CD8-positive, alpha-beta memory T cell (primary cell): ENCODE data around the gene FOLR2. TPM values are rescaled to one million over a fixed set of nuclear protein-coding genes. Genes with fewer than 3 reads are reported as not detected.
"Not testable (repeated sequence)": the region's sequence is repeated elsewhere in the genome, so short reads cannot be mapped to it uniquely, and the experiment has no call there.

Experiments
- CTCF ChIA-PET: fragments of 350-600 bp; sonication (Branson Sonifier 250); formaldehyde crosslinking; loops from one replicate; lab custom pipeline; 2021; ENCODE audit warnings: antibody characterized with exemption; lab: Charles Lee
- POLR2A ChIA-PET: fragments of 350-600 bp; sonication (Branson Sonifier 250); formaldehyde crosslinking; loops from one replicate; lab custom pipeline; 2021; ENCODE audit warnings: antibody characterized with exemption; lab: Charles Lee
- DNase-seq, 5 donors: peaks; one replicate each; pipeline versions ENCODE4 v3.0.0 to v3.0.0-alpha.2; 2020 to 2022; ENCODE audit warnings: mixed read lengths in 1 of 5
- H3K27ac ChIP-seq: one replicate; pipeline ENCODE4 v1.7.0; 2013; ENCODE audit warnings: low read depth, mild to moderate bottlenecking, low read length, moderate library complexity
- H3K27me3 ChIP-seq: 2 replicates; pipeline ENCODE4 v1.7.0; 2013; ENCODE audit warnings: low read length, mild to moderate bottlenecking; ENCODE audit not compliant: insufficient read depth, poor library complexity, severe bottlenecking
- H3K36me3 ChIP-seq: 2 replicates; pipeline ENCODE4 v1.7.0; 2013; ENCODE audit warnings: mild to moderate bottlenecking, low read length, moderate library complexity; ENCODE audit not compliant: insufficient read depth
- H3K4me1 ChIP-seq: 2 replicates; pipeline ENCODE4 v1.7.0; 2013; ENCODE audit warnings: mild to moderate bottlenecking, low read length, moderate library complexity; ENCODE audit not compliant: insufficient read depth
- H3K4me3 ChIP-seq: 2 replicates; pipeline ENCODE4 v1.7.0; 2013; ENCODE audit warnings: mild to moderate bottlenecking, low read length
- H3K9me3 ChIP-seq: 2 replicates; pipeline ENCODE4 v1.7.0; 2013; ENCODE audit warnings: mild to moderate bottlenecking, low read length
- H3K27ac Mint-ChIP-seq, 8 donors: one replicate each; pipeline ENCODE4 v1.8.0; 2020 to 2021; ENCODE audit warnings: mixed read lengths in 8 of 8, mild to moderate bottlenecking in 6 of 8, inconsistent platforms in 3 of 8, moderate library complexity in 3 of 8
- H3K27me3 Mint-ChIP-seq, 2 donors: one replicate each; pipeline ENCODE4 v1.8.0; 2020 to 2021; ENCODE audit warnings: mixed read lengths in 2 of 2, mild to moderate bottlenecking in 1 of 2, moderate library complexity in 1 of 2
- H3K36me3 Mint-ChIP-seq, 3 donors: one replicate each; pipeline ENCODE4 v1.8.0; 2020 to 2021; ENCODE audit warnings: mixed read lengths in 3 of 3, inconsistent platforms in 1 of 3, mild to moderate bottlenecking in 1 of 3
- H3K4me1 Mint-ChIP-seq, 3 donors: one replicate each; pipeline ENCODE4 v1.8.0; 2020 to 2021; ENCODE audit warnings: mixed read lengths in 3 of 3, inconsistent platforms in 1 of 3, mild to moderate bottlenecking in 1 of 3
- H3K4me3 Mint-ChIP-seq, 7 donors: one replicate each; pipeline ENCODE4 v1.8.0; 2020 to 2021; ENCODE audit warnings: mixed read lengths in 7 of 7, mild to moderate bottlenecking in 6 of 7, moderate library complexity in 4 of 7, inconsistent platforms in 2 of 7
- H3K9me3 Mint-ChIP-seq, 5 donors: one replicate each; pipeline ENCODE4 v1.8.0; 2020 to 2022; ENCODE audit warnings: mixed read lengths in 5 of 5, mild to moderate bottlenecking in 3 of 5, moderate library complexity in 2 of 5, inconsistent platforms in 1 of 5
- polyA plus RNA-seq: library from polyadenylated mRNA; unstranded; fragments of 300-500 nt; fragmentation: Illumina TruSeq; gene quantifications from one replicate; pipeline ENCODE4 v1.2.3, GENCODE V29; 2021
- total RNA-seq, 2 experiments: library from RNA; stranded (reverse); gene quantifications; one replicate each; pipeline ENCODE4 v1.2.3, GENCODE V29; 2021

The FOLR2 gene
- total and polyA plus RNA-seq, 3 experiments from 2014 or later: 0.26 TPM; not detected in 2

DNA sequence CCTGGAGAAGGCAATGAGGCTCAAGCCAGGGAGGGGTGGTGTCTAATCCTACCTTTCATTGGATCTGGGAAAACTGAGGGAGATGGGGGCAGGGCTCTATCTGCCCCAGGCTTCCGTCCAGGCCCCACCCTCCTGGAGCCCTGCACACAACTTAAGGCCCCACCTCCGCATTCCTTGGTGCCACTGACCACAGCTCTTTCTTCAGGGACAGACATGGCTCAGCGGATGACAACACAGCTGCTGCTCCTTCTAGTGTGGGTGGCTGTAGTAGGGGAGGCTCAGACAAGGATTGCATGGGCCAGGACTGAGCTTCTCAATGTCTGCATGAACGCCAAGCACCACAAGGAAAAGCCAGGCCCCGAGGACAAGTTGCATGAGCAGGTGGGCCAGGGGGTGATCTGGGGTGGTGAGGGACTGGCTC, 24.6 kb upstream of the FOLR2 start, which contains the start of gene FOLR1:
FOLR1 (plus strand) TSS at position 180 of the 421 bp plus-strand sequence; CDS start at position 214, 34 bp downstream.
- Mint-ChIP-seq H3K4me3 (no peak within 1 kb of the TSS), H3K36me3 (no peaks in the 10 kb centered on the region), H3K27ac (no peak within 1 kb of the TSS), H3K27me3 (peaks cover 1 to 14% of the 10 kb centered on the region in 2 donors), H3K4me1 (no peaks in the 10 kb centered on the region), H3K9me3 (no peaks in the 10 kb centered on the region)
- ChIA-PET CTCF (no interaction called here), POLR2A (no interaction called here)
- Histone ChIP-seq H3K4me1 (no peaks in the 10 kb centered on the region), H3K9me3 (no peaks in the 10 kb centered on the region), H3K27me3 (no peaks in the 10 kb centered on the region), H3K4me3 (no peak within 1 kb of the TSS), H3K36me3 (no peaks in the 10 kb centered on the region), H3K27ac (no peak within 1 kb of the TSS)
- DNase-seq: no peak

DNA sequence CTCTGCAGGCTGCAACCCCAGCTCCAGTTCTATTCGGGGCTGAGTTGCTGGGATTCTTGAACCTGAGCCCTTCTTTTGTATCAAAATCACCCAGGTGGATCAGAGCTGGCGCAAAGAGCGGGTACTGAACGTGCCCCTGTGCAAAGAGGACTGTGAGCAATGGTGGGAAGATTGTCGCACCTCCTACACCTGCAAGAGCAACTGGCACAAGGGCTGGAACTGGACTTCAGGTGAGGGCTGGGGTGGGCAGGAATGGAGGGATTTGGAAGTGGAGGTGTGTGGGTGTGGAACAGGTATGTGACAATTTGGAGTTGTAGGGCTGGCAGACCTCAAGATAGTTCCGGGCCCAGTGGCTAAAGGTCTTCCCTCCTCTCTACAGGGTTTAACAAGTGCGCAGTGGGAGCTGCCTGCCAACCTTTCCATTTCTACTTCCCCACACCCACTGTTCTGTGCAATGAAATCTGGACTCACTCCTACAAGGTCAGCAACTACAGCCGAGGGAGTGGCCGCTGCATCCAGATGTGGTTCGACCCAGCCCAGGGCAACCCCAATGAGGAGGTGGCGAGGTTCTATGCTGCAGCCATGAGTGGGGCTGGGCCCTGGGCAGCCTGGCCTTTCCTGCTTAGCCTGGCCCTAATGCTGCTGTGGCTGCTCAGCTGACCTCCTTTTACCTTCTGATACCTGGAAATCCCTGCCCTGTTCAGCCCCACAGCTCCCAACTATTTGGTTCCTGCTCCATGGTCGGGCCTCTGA, 20.9 kb upstream of the FOLR2 start:
- no peak overlapping the region for H3K27ac Mint-ChIP-seq
- no peak for DNase-seq
- POLR2A ChIA-PET: no interaction called here

DNA sequence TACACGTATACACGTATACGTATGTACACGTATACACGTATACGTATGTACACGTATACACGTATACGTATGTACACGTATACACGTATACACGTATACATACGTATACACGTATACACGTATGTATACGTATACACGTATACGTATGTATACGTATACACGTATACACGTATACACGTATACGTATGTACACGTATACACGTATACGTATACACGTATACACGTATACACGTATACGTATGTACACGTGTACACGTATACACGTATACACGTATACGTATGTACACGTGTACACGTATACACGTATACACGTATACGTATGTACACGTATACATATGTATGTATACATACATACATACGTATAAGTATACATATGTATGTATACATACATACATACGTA, 15.1 kb upstream of the FOLR2 start:
- H3K9me3 Mint-ChIP-seq, H3K4me1 ChIP-seq, DNase-seq, H3K27me3 ChIP-seq, POLR2A ChIA-PET, H3K27ac Mint-ChIP-seq, H3K4me1 Mint-ChIP-seq, H3K4me3 Mint-ChIP-seq, H3K27ac ChIP-seq, CTCF ChIA-PET, H3K4me3 ChIP-seq, H3K9me3 ChIP-seq, H3K36me3 ChIP-seq, H3K36me3 Mint-ChIP-seq, H3K27me3 Mint-ChIP-seq: not testable (repeated sequence)

More for the DNA sequence above, 20.9 kb upstream of the FOLR2 start:
- no peaks in the 10 kb centered on the region for H3K36me3 ChIP-seq
- H3K27ac ChIP-seq: no peak overlapping the region
- no peaks in the 10 kb centered on the region for H3K9me3 ChIP-seq
- Mint-ChIP-seq H3K4me3 (no peak overlapping the region), H3K27me3 (peaks cover 1 to 14% of the 10 kb centered on the region in 2 donors), H3K9me3 (no peaks in the 10 kb centered on the region), H3K4me1 (no peaks in the 10 kb centered on the region), H3K36me3 (no peaks in the 10 kb centered on the region)
- CTCF ChIA-PET: interaction anchor here (0.8 kb wide), 1 partner anchor 11 kb away, joined by 3 read pairs; no protein-coding TSS in a partner anchor
- no peak overlapping the region for H3K4me3 ChIP-seq
- no peaks in the 10 kb centered on the region for H3K27me3 ChIP-seq
- no peaks in the 10 kb centered on the region for H3K4me1 ChIP-seq

DNA sequence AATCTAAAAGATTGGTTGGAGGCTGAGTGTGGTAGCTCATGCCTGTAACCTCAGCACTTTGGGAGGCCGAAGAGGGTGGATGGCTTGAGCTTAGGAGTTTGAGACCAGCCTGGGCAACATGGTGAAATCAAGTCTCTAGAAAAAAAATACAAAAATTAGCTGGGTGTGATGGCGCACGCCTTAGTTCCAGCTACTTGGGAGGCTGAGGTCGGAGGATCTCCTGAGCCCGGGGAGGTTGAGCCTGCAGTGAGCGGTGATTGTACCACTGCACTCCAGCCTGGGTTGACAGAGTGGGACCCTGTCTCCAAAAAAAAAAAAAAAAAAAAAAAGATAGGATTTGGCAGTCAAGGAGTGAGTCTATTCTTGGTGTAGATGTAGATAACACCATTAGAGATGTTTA, 14.0 kb upstream of the FOLR2 start:
- Mint-ChIP-seq H3K4me1 (no peaks in the 10 kb centered on the region), H3K4me3 (no peak overlapping the region), H3K27ac (no peak overlapping the region), H3K36me3 (no peaks in the 10 kb centered on the region), H3K9me3 (peaks cover 0 to 2% (median 0%) of the 10 kb centered on the region in 5 donors), H3K27me3 (peaks cover 0 to 5% of the 10 kb centered on the region in 2 donors)
- Histone ChIP-seq H3K9me3 (no peaks in the 10 kb centered on the region), H3K4me1 (no peaks in the 10 kb centered on the region), H3K36me3 (no peaks in the 10 kb centered on the region), H3K27ac (no peak overlapping the region), H3K27me3 (no peaks in the 10 kb centered on the region), H3K4me3 (no peak overlapping the region)
- no peak for DNase-seq
- ChIA-PET CTCF (no interaction called here), POLR2A (no interaction called here)

DNA sequence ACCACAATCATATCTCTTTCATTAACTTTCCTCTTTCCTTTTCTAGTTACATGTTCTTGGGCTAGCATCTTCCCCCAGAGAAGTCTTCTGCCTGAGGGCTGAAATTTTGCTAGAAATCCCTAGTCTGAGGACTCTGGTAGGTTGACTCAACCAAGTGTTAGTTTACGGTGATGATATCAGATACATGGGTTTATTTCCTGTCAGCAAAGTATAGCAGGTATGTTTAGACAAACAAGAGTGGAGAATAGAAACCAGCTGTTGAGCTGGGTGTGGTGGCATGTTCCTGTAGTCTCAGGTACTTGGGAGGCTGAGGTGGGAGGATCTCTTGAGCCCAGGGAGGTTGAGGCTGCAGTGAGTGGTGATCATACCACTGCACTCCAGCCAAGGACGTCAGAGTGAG, 13.4 kb upstream of the FOLR2 start:
- Mint-ChIP-seq H3K36me3 (no peaks in the 10 kb centered on the region), H3K4me1 (no peaks in the 10 kb centered on the region), H3K9me3 (peaks cover 0 to 3% (median 0%) of the 10 kb centered on the region in 5 donors), H3K27me3 (peaks cover 2 to 5% of the 10 kb centered on the region in 2 donors), H3K4me3 (no peak overlapping the region), H3K27ac (peak overlapping the region in 1 of 8 donors; percentile 24)
- DNase-seq: no peak
- POLR2A ChIA-PET: no interaction called here
- CTCF ChIA-PET: no interaction called here
- Histone ChIP-seq H3K27me3 (no peaks in the 10 kb centered on the region), H3K4me1 (no peaks in the 10 kb centered on the region), H3K9me3 (no peaks in the 10 kb centered on the region), H3K27ac (no peak overlapping the region), H3K36me3 (no peaks in the 10 kb centered on the region), H3K4me3 (no peak overlapping the region)

DNA sequence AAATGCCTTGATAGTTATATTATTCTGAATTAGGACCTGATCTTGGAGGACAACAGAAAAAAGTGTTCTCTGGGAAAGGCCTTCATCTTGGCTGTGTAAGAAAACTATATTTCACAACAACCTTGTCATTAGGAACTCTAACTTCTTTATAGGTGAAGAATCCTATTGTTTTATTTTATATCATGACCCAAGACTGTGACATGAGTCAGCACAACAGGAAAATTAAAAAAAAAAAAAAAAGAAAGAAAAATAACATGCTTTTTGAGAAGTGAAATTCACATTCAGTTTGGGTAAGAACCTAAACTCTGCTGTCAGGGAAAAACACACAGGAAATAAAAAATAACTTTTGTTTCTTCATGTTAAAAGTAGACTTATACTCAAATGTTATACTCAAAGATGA, 11.7 kb upstream of the FOLR2 start:
- H3K27me3 ChIP-seq: no peaks in the 10 kb centered on the region
- POLR2A ChIA-PET: no interaction called here
- H3K4me1 ChIP-seq: no peaks in the 10 kb centered on the region

DNA sequence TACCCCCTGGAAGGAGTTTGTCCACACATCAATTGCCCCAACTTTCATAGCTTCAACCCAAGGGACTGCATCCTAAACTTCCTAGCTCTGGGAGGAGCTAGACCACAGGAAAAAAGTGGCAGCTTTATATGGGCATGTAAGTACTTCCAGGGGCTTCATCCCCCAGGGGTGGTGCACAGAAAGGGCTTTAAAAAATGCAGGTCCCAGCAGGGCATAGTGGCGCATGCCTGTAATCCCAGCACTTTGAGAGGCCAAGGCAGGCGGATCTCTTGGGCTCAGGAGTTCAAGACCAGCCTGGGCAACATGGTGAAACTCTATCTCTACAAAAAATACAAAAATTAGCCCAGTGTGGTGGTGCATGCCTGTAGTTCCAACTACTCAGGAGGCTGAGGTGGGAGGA, 9.8 kb upstream of the FOLR2 start:
- H3K27me3 ChIP-seq, DNase-seq, H3K4me1 Mint-ChIP-seq, H3K9me3 ChIP-seq, H3K27ac ChIP-seq, H3K36me3 ChIP-seq, H3K4me1 ChIP-seq, H3K4me3 ChIP-seq, POLR2A ChIA-PET, H3K27ac Mint-ChIP-seq: not testable (repeated sequence)
- CTCF ChIA-PET: interaction anchor here (1.2 kb wide), 1 partner anchor 10 kb away, joined by 3 read pairs; no protein-coding TSS in a partner anchor
- peak overlapping the region in 1 of 7 donors; percentile 62 for H3K4me3 Mint-ChIP-seq
- peaks cover 1 to 21% (median 8%) of the 10 kb centered on the region in 3 donors for H3K36me3 Mint-ChIP-seq
- H3K27me3 Mint-ChIP-seq: peaks cover 21 to 31% of the 10 kb centered on the region in 2 donors
- peaks cover 18 to 28% (median 20%) of the 10 kb centered on the region in 5 donors for H3K9me3 Mint-ChIP-seq

More for the DNA sequence above, 11.7 kb upstream of the FOLR2 start:
- CTCF ChIA-PET: no interaction called here
- DNase-seq: no peak
- H3K4me3 ChIP-seq: no peak overlapping the region
- Mint-ChIP-seq H3K27ac (no peak overlapping the region), H3K36me3 (peaks cover 1 to 15% (median 6%) of the 10 kb centered on the region in 3 donors), H3K4me3 (no peak overlapping the region), H3K27me3 (peaks cover 13 to 19% of the 10 kb centered on the region in 2 donors), H3K9me3 (peaks cover 12 to 18% (median 15%) of the 10 kb centered on the region in 5 donors), H3K4me1 (no peaks in the 10 kb centered on the region)
- no peak overlapping the region for H3K27ac ChIP-seq
- no peaks in the 10 kb centered on the region for H3K36me3 ChIP-seq
- H3K9me3 ChIP-seq: no peaks in the 10 kb centered on the region

DNA sequence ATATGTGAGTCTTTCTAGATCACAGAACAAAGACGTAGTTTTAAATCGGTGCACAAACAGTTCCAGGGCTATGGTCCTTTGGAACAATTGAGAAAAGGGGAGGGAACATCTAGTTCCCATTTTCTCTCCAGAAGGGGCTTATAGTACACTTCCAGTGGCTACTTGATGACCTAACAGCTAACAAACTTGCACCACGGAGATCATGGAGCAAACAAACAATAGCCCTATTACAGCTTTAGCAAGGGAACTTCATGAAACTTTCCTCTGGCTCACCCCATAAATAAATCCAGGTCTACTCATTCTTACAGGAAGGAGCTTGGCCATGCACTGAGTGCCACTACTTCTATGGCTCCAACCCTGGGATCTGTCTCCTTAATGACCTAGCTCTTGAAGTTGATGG, 8.3 kb upstream of the FOLR2 start:
- no peaks in the 10 kb centered on the region for H3K9me3 ChIP-seq
- Mint-ChIP-seq H3K4me3 (no peak overlapping the region), H3K36me3 (peaks cover 1 to 21% (median 8%) of the 10 kb centered on the region in 3 donors), H3K27ac (no peak overlapping the region), H3K27me3 (peaks cover 23 to 36% of the 10 kb centered on the region in 2 donors), H3K4me1 (no peaks in the 10 kb centered on the region), H3K9me3 (peaks cover 18 to 28% (median 20%) of the 10 kb centered on the region in 5 donors)
- no peak overlapping the region for H3K27ac ChIP-seq
- H3K4me1 ChIP-seq: no peaks in the 10 kb centered on the region
- CTCF ChIA-PET: interaction anchor here (1.5 to 1.8 kb wide), 2 partner anchors 15 to 24 kb away, joined by 3 to 5 read pairs; no protein-coding TSS in a partner anchor
- no peaks in the 10 kb centered on the region for H3K36me3 ChIP-seq
- no peaks in the 10 kb centered on the region for H3K27me3 ChIP-seq
- no peak overlapping the region for H3K4me3 ChIP-seq
- POLR2A ChIA-PET: no interaction called here
- DNase-seq: no peak
